ENCODE results near the gene PHLDB2. TPM values are rescaled to one million over a fixed set of nuclear protein-coding genes. Genes with fewer than 3 reads are reported as not detected.

The PHLDB2 gene
- total and polyA plus RNA-seq, 2 of the 8 experiments (the other 6 are each of a cell fraction or from before 2014, with no cell fraction given), result 5.8 to 22.6 TPM

GRCh38 chr3:111956449-111956848, 97.4 kb downstream of the PHLDB2 start:
- no peak overlapping the region for H3K18ac ChIP-seq (ENCODE audit: extremely low read depth, low read length)
- no peak overlapping the region for H2AFZ ChIP-seq (ENCODE audit: low read length)
- peak overlapping the region; percentile 35 for H3K4ac ChIP-seq (replicated peaks; ENCODE audit: insufficient read length, low read depth, low read length)
- no peak overlapping the region for H3K14ac ChIP-seq (ENCODE audit: insufficient read length)
- 78% methylated on average over 3 of the region's 3 CpGs; no CpG with 5 or more reads in 1 of the 2 experiments for WGBS, 2 experiments (ENCODE audit: extremely low coverage in 1 of 2, insufficient coverage in 1 of 2, insufficient read length in 1 of 2, insufficient replicate concordance in 2 of 2, low coverage in 1 of 2, low lambda C conversion rate in 2 of 2, missing lambda C conversion rate in 1 of 2)
- H3K23me2 ChIP-seq (ENCODE audit: low read depth, low read length), result no peaks in the 10 kb centered on the region
- DNase-seq (ENCODE audit: low read depth in 1 of 2, low spot score in 2 of 2), result no peak
- ChIA-PET CTCF (ENCODE audit: partially characterized antibody) (interaction anchor here (0.7 to 7.0 kb wide), 4 partner anchors 11 to 239 kb away, joined by 3 to 45 read pairs (median 4); no protein-coding TSS in a partner anchor), POLR2A (ENCODE audit: partially characterized antibody) (no interaction called here)
- H3K27me3 ChIP-seq (replicated peaks in 1 of 4; ENCODE audit: control insufficient read depth in 3 of 4, extremely low read depth in 1 of 4, insufficient read depth in 3 of 4, low read length in 3 of 4), result peaks cover 0 to 11% (median 10%) of the 10 kb centered on the region in 4 experiments; a peak in 5 of 7 replicates
- no peak overlapping the region for H4K91ac ChIP-seq (replicated peaks; ENCODE audit: insufficient read length, low read length)
- H3K36me3 ChIP-seq (ENCODE audit: control insufficient read depth in 2 of 4, insufficient read depth in 4 of 4, low read length in 3 of 4), result no peaks in the 10 kb centered on the region
- H3K4me3 ChIP-seq (ENCODE audit: extremely low read depth in 1 of 4, insufficient read depth in 2 of 4, low read depth in 3 of 4, low read length in 4 of 4), result no peak overlapping the region
- H2BK20ac ChIP-seq (ENCODE audit: low read length), result no peak overlapping the region
- H2BK5ac ChIP-seq (ENCODE audit: low read depth, low read length), result no peak overlapping the region
- no peak overlapping the region for H3K27ac ChIP-seq (ENCODE audit: low read depth, low read length)
- H3K23ac ChIP-seq (ENCODE audit: insufficient read length), result no peak overlapping the region
- no peak for FAIRE-seq
- H4K5ac ChIP-seq (ENCODE audit: insufficient read length, low read depth, low read length), result no peak overlapping the region
- H3K9me3 ChIP-seq (ENCODE audit: insufficient read depth in 2 of 2, low read depth in 1 of 2, low read length in 1 of 2), result no peaks in the 10 kb centered on the region
- H2BK15ac ChIP-seq (ENCODE audit: low read length), result no peak overlapping the region
- no peaks in the 10 kb centered on the region for H3K79me1 ChIP-seq (ENCODE audit: low read depth, low read length)
- H4K8ac ChIP-seq (ENCODE audit: extremely low read depth, insufficient read depth, low read length), result no peak overlapping the region
- no peaks in the 10 kb centered on the region for H4K20me1 ChIP-seq (replicated peaks in 1 of 2; ENCODE audit: control insufficient read depth in 1 of 2, insufficient read depth in 2 of 2, low read length in 2 of 2)
- H3K56ac ChIP-seq (replicated peaks; ENCODE audit: insufficient read length, low read depth, low read length), result no peak overlapping the region
- no peak overlapping the region for H2AK5ac ChIP-seq (ENCODE audit: low read depth, low read length)
- no peak overlapping the region for H2BK12ac ChIP-seq (ENCODE audit: low read depth, low read length)
- H3K9ac ChIP-seq (replicated peaks in 1 of 4; ENCODE audit: extremely low read depth in 1 of 4, low read depth in 3 of 4, low read length in 3 of 4), result no peak overlapping the region
- peak overlapping the region in 1 of 2 experiments; percentile 35; a peak in 2 of 4 replicates for H3K4me2 ChIP-seq (ENCODE audit: insufficient read depth in 1 of 2, low read depth in 2 of 2, low read length in 2 of 2)
- peaks cover 0 to 15% (median 11%) of the 10 kb centered on the region in 4 experiments; a peak in 4 of 7 replicates for H3K4me1 ChIP-seq (replicated peaks in 1 of 4; ENCODE audit: control insufficient read depth in 3 of 4, insufficient read depth in 4 of 4, low read length in 3 of 4)
- H2BK120ac ChIP-seq (replicated peaks; ENCODE audit: low read depth, low read length), result no peak overlapping the region
- no peaks in the 10 kb centered on the region for H3K79me2 ChIP-seq (ENCODE audit: control insufficient read depth in 1 of 2, insufficient read depth in 2 of 2, low read length in 2 of 2)
- no peak for TF ChIP-seq GTF2F1 (IDR thresholded peaks at IDR 0.05; ENCODE audit: borderline replicate concordance, low read depth, low read length)
- no peak for TF ChIP-seq RBBP5 (IDR thresholded peaks at IDR 0.05; ENCODE audit: borderline replicate concordance, low read depth, low read length)
- TF ChIP-seq CTBP2 (IDR thresholded peaks at IDR 0.05; ENCODE audit: borderline replicate concordance, insufficient read depth, insufficient read length, low read length), result no peak
- no peak for TF ChIP-seq RNF2 (IDR thresholded peaks at IDR 0.05; ENCODE audit: borderline replicate concordance, low read depth, low read length, missing control alignments, poor library complexity, severe bottlenecking)
- no peak for TF ChIP-seq GABPA (IDR thresholded peaks at IDR 0.05; ENCODE audit: borderline replicate concordance, insufficient read depth, low read length)
- TF ChIP-seq, protein P1, sequence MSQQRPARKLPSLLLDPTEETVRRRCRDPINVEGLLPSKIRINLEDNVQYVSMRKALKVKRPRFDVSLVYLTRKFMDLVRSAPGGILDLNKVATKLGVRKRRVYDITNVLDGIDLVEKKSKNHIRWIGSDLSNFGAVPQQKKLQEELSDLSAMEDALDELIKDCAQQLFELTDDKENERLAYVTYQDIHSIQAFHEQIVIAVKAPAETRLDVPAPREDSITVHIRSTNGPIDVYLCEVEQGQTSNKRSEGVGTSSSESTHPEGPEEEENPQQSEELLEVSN (IDR thresholded peaks at IDR 0.05), result no peak
- no peak for TF ChIP-seq RXRA (IDR thresholded peaks at IDR 0.05; ENCODE audit: insufficient read depth, low read depth, low read length)
- no peak for TF ChIP-seq TCF12 (IDR thresholded peaks at IDR 0.05; ENCODE audit: low read depth, low read length)
- TF ChIP-seq ASH2L (IDR thresholded peaks at IDR 0.05; ENCODE audit: low read length), result no peak
- TF ChIP-seq BRCA1 (IDR thresholded peaks at IDR 0.05; ENCODE audit: low read depth, low read length), result no peak
- no peak for TF ChIP-seq SP4 (IDR thresholded peaks at IDR 0.05; ENCODE audit: low read length)
- TF ChIP-seq NRF1 (IDR thresholded peaks at IDR 0.05; ENCODE audit: low read depth, low read length), result no peak
- TF ChIP-seq EP300 (IDR thresholded peaks at IDR 0.05; ENCODE audit: borderline replicate concordance in 1 of 2, low read depth in 2 of 2, low read length in 2 of 2), result no peak

Data from H1 (cell line).